ENCODE measurements around the gene HEXD.
"Not testable (repeated sequence)": the region's sequence is repeated elsewhere in the genome, so short reads cannot be mapped to it uniquely, and the experiment has no call there.

Gene HEXD

DNA sequence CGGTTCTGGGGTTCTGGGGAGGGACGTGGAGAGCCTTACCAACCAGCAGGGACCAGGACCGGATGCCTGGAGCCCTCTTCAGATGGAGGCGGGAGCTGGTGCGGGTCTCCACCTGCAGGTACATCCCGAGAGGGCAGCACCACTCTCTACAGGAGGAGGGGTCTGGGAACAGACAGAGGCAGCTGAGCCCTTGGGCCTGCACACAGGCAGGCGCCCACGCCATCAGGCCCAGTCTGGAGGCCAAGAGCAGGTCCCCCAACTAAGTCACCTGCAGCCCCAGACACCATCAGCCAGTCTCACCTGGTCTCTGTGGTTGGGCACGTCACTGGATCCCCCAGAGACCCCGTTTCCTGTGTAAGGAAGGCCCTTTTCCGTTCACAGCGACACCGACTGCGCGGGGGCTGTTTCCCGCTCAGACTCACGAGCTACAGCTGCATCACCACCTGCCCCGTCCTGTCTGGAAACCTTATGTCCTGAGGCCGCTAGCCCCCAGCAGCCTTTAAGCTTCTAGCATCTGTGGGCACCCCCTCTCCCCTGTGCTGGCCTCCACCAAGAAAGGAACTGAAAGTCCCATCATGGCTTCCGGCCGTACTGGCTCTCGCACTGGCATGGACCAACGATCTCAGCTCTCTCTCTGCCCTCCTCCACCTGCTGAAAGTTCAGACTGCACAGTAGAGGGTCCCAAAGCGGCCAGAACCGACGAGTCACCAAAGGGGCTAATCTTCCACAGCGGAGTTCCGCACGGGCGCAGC, 31.2 kb downstream of the HEXD start:
- Histone ChIP-seq H3K18ac (ENCODE audit: low read length) (no peak overlapping the region), H3K4me1 (ENCODE audit: control insufficient read depth, low read depth, low read length) (no peaks in the 10 kb centered on the region), H3K4ac (ENCODE audit: low read depth, low read length) (no peak overlapping the region), H3K79me1 (ENCODE audit: low read length) (no peaks in the 10 kb centered on the region), H2AK5ac (ENCODE audit: low read length) (no peak overlapping the region), H2BK5ac (ENCODE audit: low read length) (no peak overlapping the region), H3K9ac (ENCODE audit: low read length) (peak overlapping the region; percentile 20), H3K4me3 (ENCODE audit: low read length) (no peak overlapping the region), H3K36me3 (ENCODE audit: control insufficient read depth, insufficient read depth, low read length) (no peaks in the 10 kb centered on the region), H3K56ac (ENCODE audit: low read length) (peak overlapping the region; percentile 99), H2BK120ac (ENCODE audit: low read depth, low read length) (no peak overlapping the region), H3K23ac (ENCODE audit: low read length) (no peak overlapping the region), H2BK15ac (replicated peaks; ENCODE audit: low read depth) (no peak overlapping the region), H4K5ac (ENCODE audit: low read length) (no peak overlapping the region), H3K27me3 (ENCODE audit: insufficient read depth, low read length, poor library complexity) (no peaks in the 10 kb centered on the region), H4K8ac (ENCODE audit: low read depth, low read length) (no peak overlapping the region), H3K79me2 (ENCODE audit: control insufficient read depth, insufficient read depth, low read length) (no peaks in the 10 kb centered on the region), H3K4me2 (ENCODE audit: low read length) (no peak overlapping the region), H3K27ac (ENCODE audit: low read depth, low read length) (no peak overlapping the region)
- no CpG with 5 or more reads among the region's 30 CpGs for WGBS (ENCODE audit: extremely low coverage, insufficient coverage, low lambda C conversion rate)
- peak; percentile 31 for DNase-seq

GRCh38 chr17:82449883-82450356, 31.8 kb downstream of the HEXD start:
- no peak overlapping the region for H2BK15ac ChIP-seq (replicated peaks; ENCODE audit: low read depth)
- peak overlapping the region; percentile 99 for H3K56ac ChIP-seq (ENCODE audit: low read length)
- H3K4me2 ChIP-seq (ENCODE audit: low read length), result peak overlapping the region; percentile 83
- H4K8ac ChIP-seq (ENCODE audit: low read depth, low read length), result no peak overlapping the region
- H2BK120ac ChIP-seq (ENCODE audit: low read depth, low read length), result no peak overlapping the region
- no peaks in the 10 kb centered on the region for H3K79me1 ChIP-seq (ENCODE audit: low read length)
- H3K27ac ChIP-seq (ENCODE audit: low read depth, low read length), result no peak overlapping the region
- DNase-seq, result no peak
- H3K4ac ChIP-seq (ENCODE audit: low read depth, low read length), result no peak overlapping the region
- H3K18ac ChIP-seq (ENCODE audit: low read length), result no peak overlapping the region
- H3K23ac ChIP-seq (ENCODE audit: low read length), result peak overlapping the region; percentile 45
- no peaks in the 10 kb centered on the region for H3K4me1 ChIP-seq (ENCODE audit: control insufficient read depth, low read depth, low read length)
- H3K27me3 ChIP-seq (ENCODE audit: insufficient read depth, low read length, poor library complexity), result no peaks in the 10 kb centered on the region
- no peaks in the 10 kb centered on the region for H3K36me3 ChIP-seq (ENCODE audit: control insufficient read depth, insufficient read depth, low read length)
- no peaks in the 10 kb centered on the region for H3K79me2 ChIP-seq (ENCODE audit: control insufficient read depth, insufficient read depth, low read length)
- peak overlapping the region; percentile 90 for H3K4me3 ChIP-seq (ENCODE audit: low read length)
- no peak overlapping the region for H2AK5ac ChIP-seq (ENCODE audit: low read length)
- no peak overlapping the region for H4K5ac ChIP-seq (ENCODE audit: low read length)
- no CpG with 5 or more reads among the region's 18 CpGs for WGBS (ENCODE audit: extremely low coverage, insufficient coverage, low lambda C conversion rate)
- peak overlapping the region; percentile 94 for H3K9ac ChIP-seq (ENCODE audit: low read length)
- H2BK5ac ChIP-seq (ENCODE audit: low read length), result no peak overlapping the region

- no peaks in the 10 kb centered on the region for H3K27me3 ChIP-seq (ENCODE audit: insufficient read depth, low read length, poor library complexity)
- peak; percentile 93 for DNase-seq
- peak within 1 kb of the TSS; percentile 83 for H3K4ac ChIP-seq (ENCODE audit: low read depth, low read length)
- H3K79me2 ChIP-seq (ENCODE audit: control insufficient read depth, insufficient read depth, low read length), result no peaks in the 10 kb centered on the region
- no CpG with 5 or more reads among the region's 91 CpGs for WGBS (ENCODE audit: extremely low coverage, insufficient coverage, low lambda C conversion rate)
- peak within 1 kb of the TSS; percentile 44 for H4K5ac ChIP-seq (ENCODE audit: low read length)
- peak within 1 kb of the TSS; percentile 94 for H3K9ac ChIP-seq (ENCODE audit: low read length)
- H3K79me1 ChIP-seq (ENCODE audit: low read length), result no peaks in the 10 kb centered on the region
- no peak within 1 kb of the TSS for H2BK15ac ChIP-seq (replicated peaks; ENCODE audit: low read depth)
- H3K4me1 ChIP-seq (ENCODE audit: control insufficient read depth, low read depth, low read length), result no peaks in the 10 kb centered on the region
- peak within 1 kb of the TSS; percentile 45 for H3K23ac ChIP-seq (ENCODE audit: low read length)
- peak within 1 kb of the TSS; percentile 90 for H3K4me3 ChIP-seq (ENCODE audit: low read length)
- H3K36me3 ChIP-seq (ENCODE audit: control insufficient read depth, insufficient read depth, low read length), result no peaks in the 10 kb centered on the region
- peak within 1 kb of the TSS; percentile 99 for H3K56ac ChIP-seq (ENCODE audit: low read length)
- H3K27ac ChIP-seq (ENCODE audit: low read depth, low read length), result peak within 1 kb of the TSS; percentile 37
- no peak within 1 kb of the TSS for H2BK120ac ChIP-seq (ENCODE audit: low read depth, low read length)
- no peak within 1 kb of the TSS for H2AK5ac ChIP-seq (ENCODE audit: low read length)
- peak within 1 kb of the TSS; percentile 7 for H4K8ac ChIP-seq (ENCODE audit: low read depth, low read length)
- peak within 1 kb of the TSS; percentile 83 for H3K4me2 ChIP-seq (ENCODE audit: low read length)
- H2BK5ac ChIP-seq (ENCODE audit: low read length), result no peak within 1 kb of the TSS
- H3K18ac ChIP-seq (ENCODE audit: low read length), result peak within 1 kb of the TSS; percentile 85
Measured at GRCh38 chr17:82450357-82451106, 32.4 kb downstream of the HEXD start, which contains the start of gene CYBC1. CYBC1 (minus strand) TSS chr17:82450752; CDS start chr17:82449254, 1,498 bp downstream.

- no peak for DNase-seq
- Histone ChIP-seq H3K4me2 (ENCODE audit: low read length) (no peak overlapping the region), H3K4me3 (ENCODE audit: low read length) (no peak overlapping the region), H3K18ac (ENCODE audit: low read length) (no peak overlapping the region), H4K5ac (ENCODE audit: low read length) (no peak overlapping the region), H3K27me3 (ENCODE audit: insufficient read depth, low read length, poor library complexity) (no peaks in the 10 kb centered on the region), H3K4ac (ENCODE audit: low read depth, low read length) (no peak overlapping the region), H3K9ac (ENCODE audit: low read length) (no peak overlapping the region), H2BK5ac (ENCODE audit: low read length) (no peak overlapping the region), H3K4me1 (ENCODE audit: control insufficient read depth, low read depth, low read length) (no peaks in the 10 kb centered on the region), H2BK120ac (ENCODE audit: low read depth, low read length) (no peak overlapping the region), H3K36me3 (ENCODE audit: control insufficient read depth, insufficient read depth, low read length) (no peaks in the 10 kb centered on the region), H2BK15ac (replicated peaks; ENCODE audit: low read depth) (no peak overlapping the region), H2AK5ac (ENCODE audit: low read length) (no peak overlapping the region), H3K23ac (ENCODE audit: low read length) (no peak overlapping the region), H3K27ac (ENCODE audit: low read depth, low read length) (no peak overlapping the region), H3K56ac (ENCODE audit: low read length) (no peak overlapping the region), H4K8ac (ENCODE audit: low read depth, low read length) (no peak overlapping the region), H3K79me1 (ENCODE audit: low read length) (no peaks in the 10 kb centered on the region), H3K79me2 (ENCODE audit: control insufficient read depth, insufficient read depth, low read length) (no peaks in the 10 kb centered on the region)
- WGBS (ENCODE audit: extremely low coverage, insufficient coverage, low lambda C conversion rate), result no CpG with 5 or more reads among the region's 3 CpGs
Measured at GRCh38 chr17:82452162-82452561, 34.0 kb downstream of the HEXD start.

GRCh38 chr17:82453151-82453550, 35.0 kb downstream of the HEXD start:
- not testable (repeated sequence) for H2AK5ac ChIP-seq (ENCODE audit: low read length); H3K79me1 ChIP-seq (ENCODE audit: low read length); H3K4me3 ChIP-seq (ENCODE audit: low read length); H3K4ac ChIP-seq (ENCODE audit: low read depth, low read length); H3K79me2 ChIP-seq (ENCODE audit: control insufficient read depth, insufficient read depth, low read length); H4K8ac ChIP-seq (ENCODE audit: low read depth, low read length); H4K5ac ChIP-seq (ENCODE audit: low read length); DNase-seq; H3K27me3 ChIP-seq (ENCODE audit: insufficient read depth, low read length, poor library complexity); H3K36me3 ChIP-seq (ENCODE audit: control insufficient read depth, insufficient read depth, low read length); H2BK5ac ChIP-seq (ENCODE audit: low read length); H3K23ac ChIP-seq (ENCODE audit: low read length); H3K56ac ChIP-seq (ENCODE audit: low read length); H3K4me2 ChIP-seq (ENCODE audit: low read length); H3K9ac ChIP-seq (ENCODE audit: low read length); H3K18ac ChIP-seq (ENCODE audit: low read length); H3K4me1 ChIP-seq (ENCODE audit: control insufficient read depth, low read depth, low read length); H2BK120ac ChIP-seq (ENCODE audit: low read depth, low read length); H2BK15ac ChIP-seq (replicated peaks; ENCODE audit: low read depth); H3K27ac ChIP-seq (ENCODE audit: low read depth, low read length)
- WGBS (ENCODE audit: extremely low coverage, insufficient coverage, low lambda C conversion rate), result no CpG with 5 or more reads among the region's 7 CpGs

All from mesendoderm (in vitro differentiated cells).